IMR-90 (cell line): ENCODE measurements around the gene PACSIN2.

Experiments
- CTCF ChIP-seq: conservative IDR thresholded peaks from 2 replicates; pipeline ENCODE4 v1.5.1; 2012; ENCODE audit warnings: mild to moderate bottlenecking, low read depth, low read length, improper control_type of control experiment
- ELK1 ChIP-seq: fragments of 150-350 bp; IDR thresholded peaks from 2 replicates; pipeline ENCODE4 v1.6.1; 2016; ENCODE audit warnings: low read depth, mild to moderate bottlenecking, low read length, moderate library complexity, borderline replicate concordance
- NFE2L2 ChIP-seq: fragments of 150-350 bp; IDR thresholded peaks from 2 replicates; pipeline ENCODE4 v1.6.1; 2016; ENCODE audit warnings: low read depth, mild to moderate bottlenecking, low read length
- POLR2A ChIP-seq: IDR thresholded peaks from 2 replicates; pipeline ENCODE4 v1.6.1; 2012; ENCODE audit warnings: mild to moderate bottlenecking, low read depth, low read length
- RAD21 ChIP-seq: IDR thresholded peaks from 2 replicates; pipeline ENCODE4 v1.6.1; 2012; ENCODE audit warnings: low read length, improper control_type of control experiment

GRCh38 chr22:43006753-43007152, 8.2 kb downstream of the PACSIN2 start:
- no peak for TF ChIP-seq CTCF
- TF ChIP-seq NFE2L2 = no peak
- TF ChIP-seq RAD21 = no peak
- no peak for TF ChIP-seq POLR2A
- TF ChIP-seq ELK1 = no peak
